C4-2B (cell line): ENCODE measurements around the gene NTRK2.

Experiments
- ZFX ChIP-seq: fragments of 450-650 bp; IDR thresholded peaks from 2 replicates; pipeline ENCODE4 v1.6.1; 2017
- TF ChIP-seq, protein P1 (sequence below): fragments of 450-650 bp; conservative IDR thresholded peaks from 2 replicates; pipeline ENCODE4 v1.5.1; 2017; ENCODE audit warnings: mild to moderate bottlenecking

- TF ChIP-seq, protein P1, sequence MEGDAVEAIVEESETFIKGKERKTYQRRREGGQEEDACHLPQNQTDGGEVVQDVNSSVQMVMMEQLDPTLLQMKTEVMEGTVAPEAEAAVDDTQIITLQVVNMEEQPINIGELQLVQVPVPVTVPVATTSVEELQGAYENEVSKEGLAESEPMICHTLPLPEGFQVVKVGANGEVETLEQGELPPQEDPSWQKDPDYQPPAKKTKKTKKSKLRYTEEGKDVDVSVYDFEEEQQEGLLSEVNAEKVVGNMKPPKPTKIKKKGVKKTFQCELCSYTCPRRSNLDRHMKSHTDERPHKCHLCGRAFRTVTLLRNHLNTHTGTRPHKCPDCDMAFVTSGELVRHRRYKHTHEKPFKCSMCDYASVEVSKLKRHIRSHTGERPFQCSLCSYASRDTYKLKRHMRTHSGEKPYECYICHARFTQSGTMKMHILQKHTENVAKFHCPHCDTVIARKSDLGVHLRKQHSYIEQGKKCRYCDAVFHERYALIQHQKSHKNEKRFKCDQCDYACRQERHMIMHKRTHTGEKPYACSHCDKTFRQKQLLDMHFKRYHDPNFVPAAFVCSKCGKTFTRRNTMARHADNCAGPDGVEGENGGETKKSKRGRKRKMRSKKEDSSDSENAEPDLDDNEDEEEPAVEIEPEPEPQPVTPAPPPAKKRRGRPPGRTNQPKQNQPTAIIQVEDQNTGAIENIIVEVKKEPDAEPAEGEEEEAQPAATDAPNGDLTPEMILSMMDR, result no peak
- no peak for TF ChIP-seq ZFX
These were observed 289.8 kb downstream of the NTRK2 start for GRCh38 chr9:84959339-84959738.
